Kidney capillary endothelial cell (primary cell): ENCODE results near the gene SH3PXD2A.
A peak's percentile ranks its signal among the peaks of the same experiment; 100 is the strongest.
"Not testable (repeated sequence)": the region's sequence is repeated elsewhere in the genome, so short reads cannot be mapped to it uniquely, and the experiment has no call there.

Source experiments
- DNase-seq: peaks from one replicate; pipeline ENCODE4 v3.0.0-alpha.2; 2018; ENCODE audit warnings: low spot score

The SH3PXD2A gene

GRCh38 chr10:103765168-103765567, 90.2 kb downstream of the SH3PXD2A start:
- DNase-seq: peak; percentile 93

DNA sequence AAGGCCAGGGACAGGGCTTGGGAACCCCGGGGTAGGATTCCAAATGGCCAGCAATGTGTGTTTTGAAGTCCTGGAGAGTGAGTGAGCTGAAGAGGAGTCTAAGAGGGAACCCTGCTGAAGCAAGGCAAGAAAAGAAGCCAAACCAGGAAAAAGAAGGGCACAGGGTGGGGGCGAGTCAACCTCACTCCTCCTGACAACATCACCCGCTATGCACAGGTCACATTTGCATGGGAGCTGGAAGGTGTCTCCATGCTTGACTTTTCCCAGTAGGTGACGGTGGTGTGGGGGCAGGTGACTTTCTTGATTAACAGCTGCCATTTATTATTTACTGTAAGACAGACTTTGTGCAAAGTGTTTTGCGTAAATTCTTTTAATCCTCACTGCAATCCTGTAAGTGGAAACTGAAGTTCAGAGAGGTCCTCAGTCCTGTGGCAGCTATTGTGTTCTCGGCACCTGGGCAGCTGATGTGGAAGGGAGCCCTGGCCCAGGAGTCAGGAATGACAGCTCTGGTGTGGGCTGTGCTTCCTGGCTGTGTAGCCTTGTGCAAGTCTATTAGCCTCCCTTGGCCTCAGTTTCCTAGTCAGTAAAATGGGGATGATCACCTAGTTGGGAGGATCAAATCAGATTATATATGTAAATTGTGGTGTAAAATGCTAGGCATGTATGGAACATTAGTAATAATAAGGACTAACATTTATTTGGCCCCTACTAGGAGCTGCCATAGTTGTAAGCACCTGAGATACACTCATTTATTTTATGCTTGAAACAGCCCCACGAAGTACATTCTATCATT, 90.9 kb downstream of the SH3PXD2A start:
- no peak for DNase-seq

DNA sequence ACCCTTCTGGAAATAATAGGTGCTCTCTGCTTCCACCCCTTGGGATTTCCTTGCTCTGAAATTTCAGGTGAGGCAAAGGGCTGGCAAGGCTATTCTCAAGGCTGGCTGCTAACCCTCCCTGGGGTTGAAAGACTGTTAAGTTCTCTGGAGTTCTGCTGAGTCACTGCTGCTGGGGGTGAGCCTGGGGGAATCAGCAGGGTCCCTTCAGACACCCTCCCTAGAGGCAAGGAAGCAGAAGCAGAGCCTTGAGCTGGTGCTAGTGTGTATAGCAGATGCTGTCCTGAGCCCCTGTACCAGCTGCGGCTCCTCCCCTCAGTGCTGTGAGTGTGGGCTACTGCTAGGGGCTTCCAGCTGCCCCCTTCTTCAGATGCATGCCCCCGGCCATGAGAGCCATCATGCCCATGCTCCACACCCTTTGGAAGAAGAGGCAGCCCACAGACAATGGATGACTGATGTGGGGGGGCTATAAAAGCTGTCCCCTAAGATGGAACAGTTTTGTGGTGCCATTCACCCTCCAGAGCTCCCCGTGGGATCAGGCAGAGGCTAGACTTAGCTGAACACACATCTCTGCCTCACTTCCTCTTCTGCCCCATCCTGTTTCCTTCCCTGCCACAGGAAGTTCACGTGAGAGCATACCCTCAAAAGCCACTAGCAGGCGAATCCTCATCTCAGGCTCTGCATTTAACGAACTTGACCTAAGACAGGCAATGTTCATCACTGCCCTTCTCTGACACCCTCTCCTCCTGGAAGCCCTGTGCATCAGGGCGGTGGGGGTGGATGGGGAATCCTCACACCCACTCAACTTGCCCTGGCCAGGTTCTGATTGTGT, 91.8 kb downstream of the SH3PXD2A start:
- DNase-seq: peak; percentile 95

GRCh38 chr10:103762916-103763315, 92.5 kb downstream of the SH3PXD2A start:
- no peak for DNase-seq

DNA sequence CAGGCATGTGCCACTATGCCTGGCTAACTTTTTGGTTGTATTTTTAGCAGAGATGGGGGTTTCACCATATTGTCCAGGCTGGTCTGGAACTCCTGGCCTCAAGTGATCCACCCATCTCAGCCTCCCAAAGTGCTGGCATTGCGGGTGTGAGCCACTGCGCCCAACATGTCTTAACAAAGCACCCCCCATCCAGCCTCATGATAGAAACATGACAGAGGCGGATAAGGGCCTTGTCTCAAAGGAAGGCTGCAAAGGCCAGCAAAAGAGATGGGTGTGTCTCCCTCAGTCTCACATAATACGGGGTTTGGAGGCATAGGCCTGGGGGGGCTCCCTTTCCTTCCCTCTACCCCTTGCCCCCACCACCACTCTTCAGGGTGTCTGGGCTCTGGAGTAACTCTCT, 93.2 kb downstream of the SH3PXD2A start:
- no peak for DNase-seq

- DNase-seq: no peak
Measured at GRCh38 chr10:103761075-103761920, 94.1 kb downstream of the SH3PXD2A start.

- DNase-seq: not testable (repeated sequence)
Measured at GRCh38 chr10:103760233-103760632, 95.1 kb downstream of the SH3PXD2A start.

GRCh38 chr10:103759100-103759781, 96.1 kb downstream of the SH3PXD2A start:
- peak; percentile 94 for DNase-seq

DNA sequence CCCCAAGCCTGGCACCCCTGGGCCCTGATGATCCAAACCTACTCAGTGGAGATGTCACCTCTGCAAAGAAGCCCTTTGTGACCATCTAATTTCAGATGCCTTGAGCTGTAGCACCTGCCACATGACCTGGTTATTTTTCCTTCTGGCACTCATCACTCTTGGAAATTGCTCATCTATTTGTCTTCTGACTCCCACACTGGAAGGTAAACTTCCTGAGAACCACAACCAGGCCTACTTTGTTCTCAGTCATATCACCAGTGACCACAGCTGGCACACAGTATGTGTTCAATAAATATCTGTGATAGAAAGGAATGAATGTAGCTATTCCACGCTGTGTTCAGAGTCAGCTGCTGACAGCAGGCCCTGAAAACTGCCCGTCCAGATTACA, 97.1 kb downstream of the SH3PXD2A start:
- DNase-seq: peak; percentile 52

DNA sequence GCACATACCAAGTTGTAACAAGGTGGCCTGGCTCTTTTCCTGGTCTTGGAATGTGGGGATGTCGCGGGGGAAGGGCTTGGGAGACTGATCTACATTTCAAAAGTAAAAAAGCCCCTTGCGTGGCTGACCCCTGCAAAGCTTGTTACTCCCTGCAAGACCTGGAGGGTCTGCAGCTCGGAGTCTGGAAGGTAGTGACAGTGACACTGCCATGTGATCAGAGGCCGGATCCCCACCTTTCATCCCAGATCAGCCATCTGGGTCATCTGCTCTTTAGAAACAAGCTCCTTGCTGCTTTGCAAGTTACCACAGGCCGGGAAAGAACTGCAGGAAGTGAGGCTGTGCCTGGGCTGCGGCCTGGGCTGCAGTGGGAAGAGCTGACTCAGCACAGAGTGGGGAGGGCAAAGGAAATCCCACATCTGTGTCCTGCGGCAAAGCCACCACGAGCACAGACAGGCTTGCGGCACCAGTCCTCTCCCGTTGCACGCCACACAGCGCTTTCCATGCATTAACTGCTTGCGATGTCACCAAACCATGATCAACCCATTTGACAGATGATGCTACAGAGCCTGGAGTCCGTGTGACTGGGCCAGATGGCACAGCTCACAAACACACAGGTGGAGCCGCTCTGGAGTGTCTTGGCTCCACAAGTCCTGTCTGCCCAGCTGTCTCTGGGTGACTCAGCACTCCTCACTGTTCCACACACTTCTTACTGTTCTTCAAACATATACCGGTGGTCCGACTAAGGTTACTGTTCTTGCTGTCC, 97.7 kb downstream of the SH3PXD2A start:
- peak; percentile 92 for DNase-seq

DNA sequence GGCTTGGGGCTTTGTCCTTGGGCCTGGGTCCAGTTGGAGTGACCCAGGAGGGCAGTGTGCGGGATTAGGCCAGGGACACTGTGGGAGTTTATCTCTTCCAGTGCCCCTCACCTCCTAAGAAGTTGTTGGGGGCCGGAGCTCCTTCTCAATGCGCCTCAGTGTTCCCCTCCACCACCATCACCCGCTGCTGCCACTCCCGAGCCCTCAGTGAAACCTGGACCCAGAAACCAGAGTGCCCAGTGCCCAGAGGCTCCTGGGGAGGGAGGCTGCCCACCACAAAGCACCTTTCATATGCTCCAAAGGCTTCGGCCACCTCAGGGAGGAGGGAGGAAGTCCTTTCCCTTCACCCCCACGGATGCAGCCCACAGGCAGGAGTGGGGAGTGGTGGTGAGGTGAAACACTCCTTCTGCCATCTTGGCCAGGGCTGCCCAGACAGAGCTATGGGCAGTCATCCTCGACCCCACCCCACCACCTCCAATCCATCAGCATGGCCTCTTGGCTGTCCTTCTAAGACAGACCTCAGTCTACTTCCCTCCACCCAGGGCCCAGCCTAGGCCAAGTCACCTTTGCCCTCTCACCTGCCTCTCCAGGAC, 99.0 kb downstream of the SH3PXD2A start:
- DNase-seq: no peak

DNA sequence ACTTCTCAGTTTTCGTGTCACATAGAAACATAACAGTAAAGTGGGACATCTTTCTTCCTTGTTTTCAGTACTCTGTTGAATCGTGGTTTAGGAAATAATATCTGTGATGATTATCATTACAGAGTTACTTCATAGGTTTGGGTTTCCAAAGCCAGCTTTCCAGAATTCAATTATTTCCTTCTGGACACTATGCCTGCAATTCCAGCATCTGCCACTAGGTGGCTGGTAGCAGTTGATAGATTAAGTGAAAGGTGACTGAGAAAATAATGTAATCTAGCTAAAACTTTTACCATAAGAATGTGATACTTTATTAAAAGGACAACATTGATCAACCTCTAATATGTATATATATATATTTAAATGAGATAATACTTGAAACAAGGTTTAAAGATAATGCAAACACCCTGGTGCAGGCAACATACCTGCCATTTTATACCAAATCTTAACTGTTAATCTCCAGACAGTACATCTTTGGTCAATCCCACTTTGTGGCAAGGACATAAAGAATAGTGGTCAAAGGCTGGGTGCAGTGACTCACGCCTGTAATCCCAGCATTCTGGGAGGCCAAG, 102.6 kb downstream of the SH3PXD2A start:
- no peak for DNase-seq

DNA sequence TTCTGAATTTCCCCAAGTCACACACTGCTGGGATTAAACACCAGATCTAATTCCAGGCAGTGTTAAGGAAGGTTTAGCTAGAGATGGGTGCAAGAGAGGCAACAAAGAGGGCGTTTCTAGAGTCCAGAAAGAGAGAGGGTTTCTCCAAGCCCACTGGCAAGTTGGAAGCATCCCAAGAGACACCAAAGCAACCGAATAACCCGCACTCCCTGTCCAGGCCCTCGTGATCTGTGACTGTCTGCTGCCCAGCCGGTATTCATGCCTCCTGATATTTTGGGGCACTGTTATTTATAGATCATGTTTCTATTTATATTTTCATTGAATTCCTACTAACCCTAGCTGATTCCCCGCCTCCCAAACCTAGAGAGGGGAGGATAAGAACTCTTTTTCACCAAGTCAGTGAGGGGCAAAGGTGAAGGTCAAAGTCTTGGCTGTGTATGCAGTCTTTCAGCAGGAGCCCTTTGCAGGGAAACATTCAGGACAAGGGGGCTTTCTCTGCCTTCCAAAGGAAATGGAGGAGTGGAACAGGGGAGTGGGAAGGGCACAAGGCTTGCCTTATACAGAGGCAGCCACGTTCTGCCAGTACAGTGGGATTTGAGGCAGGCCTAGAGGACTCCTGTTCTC, 103.6 kb downstream of the SH3PXD2A start:
- no peak for DNase-seq

DNA sequence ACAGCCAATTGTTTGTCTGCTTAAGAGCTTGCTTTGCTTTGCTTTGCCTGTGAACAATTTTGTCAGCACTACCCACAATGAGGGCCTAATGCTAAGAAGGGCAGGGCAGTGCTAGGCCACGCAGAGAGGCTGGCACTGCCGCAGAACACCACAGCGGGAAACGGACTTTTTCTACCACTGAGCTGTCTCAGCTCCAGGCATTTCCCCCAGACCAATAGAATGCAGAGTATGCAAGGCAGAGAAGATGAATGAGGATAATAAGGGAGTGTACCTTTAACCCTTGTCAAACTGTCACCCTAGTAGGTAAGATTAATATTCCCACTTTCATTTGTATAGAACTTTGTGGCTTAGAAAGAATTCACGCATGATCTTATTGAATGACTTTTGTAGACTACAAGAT, 104.5 kb downstream of the SH3PXD2A start:
- DNase-seq: no peak

- DNase-seq: no peak
Measured at GRCh38 chr10:103749779-103750178, 105.6 kb downstream of the SH3PXD2A start.

DNA sequence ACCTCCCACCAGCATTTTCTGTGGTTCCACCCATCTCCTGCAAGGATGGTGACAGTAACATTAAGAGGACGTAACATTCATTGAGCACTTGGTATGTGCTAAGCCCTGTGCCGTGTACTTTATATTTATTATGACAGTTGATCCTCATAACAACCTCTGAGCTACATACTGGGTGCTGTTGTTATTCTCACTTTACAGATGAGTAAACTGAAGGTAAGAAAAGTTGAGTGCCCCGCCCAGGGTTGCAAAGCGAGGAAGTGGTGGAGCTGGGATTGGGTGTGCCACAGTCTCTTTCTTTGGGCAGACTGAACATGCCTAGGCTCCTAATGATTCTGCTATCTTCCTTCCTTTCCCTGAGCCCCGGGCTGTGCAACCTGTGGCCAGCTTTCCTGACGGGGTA, 107.4 kb downstream of the SH3PXD2A start:
- no peak for DNase-seq

GRCh38 chr10:103747193-103747865, 108.0 kb downstream of the SH3PXD2A start:
- DNase-seq: no peak

- no peak for DNase-seq
Measured at GRCh38 chr10:103746598-103746997, 108.8 kb downstream of the SH3PXD2A start.
